A673 (cell line): ENCODE measurements around the gene CLTCL1. TPM values are rescaled to one million over a fixed set of nuclear protein-coding genes. Genes with fewer than 3 reads are reported as not detected.

ENCODE experiments used
- BruUV-seq: library from RNA; stranded (reverse); fragments of 400-500 nt; replicated peaks from 2 replicates; lab custom pipeline; 2021; lab: Mats Ljungman, UMichigan
- CTCF ChIA-PET: fragments of 300-600 bp; sonication (Branson Sonifier 250); formaldehyde crosslinking; loops from one replicate; lab custom pipeline; 2022; ENCODE audit warnings: antibody characterized with exemption; lab: Charles Lee
- POLR2A ChIA-PET: fragments of 300-600 bp; sonication (Branson Sonifier 250); formaldehyde crosslinking; loops from one replicate; lab custom pipeline; 2022; ENCODE audit warnings: antibody characterized with exemption; ENCODE audit not compliant: low non-redundant PET; lab: Charles Lee
- DNase-seq: peaks from one replicate; pipeline ENCODE4 v3.0.0-alpha.2; 2015; ENCODE audit warnings: low spot score
- H3K27ac ChIP-seq: fragments of 200-600 bp; sonication (generic); 2 replicates; pipeline ENCODE4 v1.5.1; 2016; ENCODE audit warnings: mixed run types, low read depth, mild to moderate bottlenecking, mixed read lengths, antibody characterized with exemption, low read length; ENCODE audit not compliant: poor library complexity, severe bottlenecking
- H3K27me3 ChIP-seq: fragments of 200-600 bp; sonication (generic); replicated peaks from 2 replicates; pipeline ENCODE4 v1.6.1; 2017; ENCODE audit warnings: mixed run types, low read depth, mild to moderate bottlenecking, mixed read lengths, antibody characterized with exemption, low read length; ENCODE audit not compliant: insufficient read depth, poor library complexity
- H3K36me3 ChIP-seq: fragments of 200-600 bp; sonication (generic); 2 replicates; pipeline ENCODE4 v1.6.1; 2016; ENCODE audit warnings: mixed run types, mild to moderate bottlenecking, mixed read lengths, antibody characterized with exemption, low read length; ENCODE audit not compliant: insufficient read depth, poor library complexity, severe bottlenecking
- H3K4me1 ChIP-seq: fragments of 200-600 bp; sonication (generic); 2 replicates; pipeline ENCODE4 v1.6.1; 2017; ENCODE audit warnings: mixed run types, mild to moderate bottlenecking, mixed read lengths, antibody characterized with exemption, low read length; ENCODE audit not compliant: insufficient read depth, poor library complexity, severe bottlenecking
- H3K4me3 ChIP-seq: fragments of 200-600 bp; sonication (generic); 2 replicates; pipeline ENCODE4 v1.5.1; 2016; ENCODE audit warnings: low read depth, mixed run types, mild to moderate bottlenecking, mixed read lengths, low read length; ENCODE audit not compliant: poor library complexity, severe bottlenecking
- H3K9me3 ChIP-seq: fragments of 200-600 bp; sonication (generic); 2 replicates; pipeline ENCODE4 v1.6.1; 2016; ENCODE audit warnings: mixed run types, low read depth, mild to moderate bottlenecking, mixed read lengths, antibody characterized with exemption, low read length; ENCODE audit not compliant: poor library complexity, severe bottlenecking
- EZH2 ChIP-seq: fragments of 200-600 bp; sonication (generic); IDR thresholded peaks from 2 replicates; pipeline ENCODE4 v1.6.1; 2017; ENCODE audit warnings: borderline replicate concordance, low read depth, mild to moderate bottlenecking, mixed read lengths, antibody characterized with exemption, low read length; ENCODE audit not compliant: poor library complexity, severe bottlenecking
- intact Hi-C: fragments of 100-400 bp; cut with micrococcal nuclease; formaldehyde crosslinking; loops from one replicate; pipeline ENCODE4 v1.10.0; 2022; ENCODE audit not compliant: unreplicated experiment
- total RNA-seq: library from RNA; stranded (reverse); gene quantifications from 2 replicates; pipeline ENCODE4 v1.2.3, GENCODE V29; 2021
- TF ChIP-seq, protein P1 (sequence below): fragments of 300-800, 200-600 bp; sonication (generic); conservative IDR thresholded peaks from 2 replicates; pipeline ENCODE4 v1.5.1; 2017; ENCODE audit warnings: low read depth, mild to moderate bottlenecking, antibody characterized with exemption, low read length, moderate library complexity, mixed read lengths

CLTCL1 gene
- total RNA-seq, 1 experiment from 2014 or later = 7.5 TPM

DNA sequence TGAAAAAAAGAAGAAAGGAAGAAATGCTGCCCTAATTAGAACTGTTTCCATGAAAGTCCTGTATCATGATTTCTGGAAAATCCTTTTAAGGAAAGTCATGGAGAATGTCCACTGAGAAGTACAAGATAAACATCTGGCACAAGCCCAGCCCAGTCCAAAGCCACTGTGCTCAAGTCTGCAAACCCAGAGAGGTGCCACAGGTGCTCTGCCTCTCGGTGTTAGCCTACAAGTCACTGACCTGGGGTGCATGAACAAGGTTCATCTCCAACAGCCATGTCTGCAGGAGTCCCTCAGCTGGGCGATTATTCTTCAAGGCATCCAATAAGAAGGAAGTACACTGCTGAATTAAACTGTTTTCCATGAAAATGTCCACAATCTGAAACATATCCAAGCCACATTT, 61.9 kb downstream of the CLTCL1 start:
- POLR2A ChIA-PET = no interaction called here
- no TSS peak for BruUV-seq
- Histone ChIP-seq H3K4me3 (no peak overlapping the region), H3K9me3 (no peaks in the 10 kb centered on the region), H3K27me3 (no peaks in the 10 kb centered on the region), H3K4me1 (no peaks in the 10 kb centered on the region), H3K36me3 (no peaks in the 10 kb centered on the region), H3K27ac (no peak overlapping the region)
- intact Hi-C loops = no loop called here
- no peak for DNase-seq
- TF ChIP-seq, protein P1, sequence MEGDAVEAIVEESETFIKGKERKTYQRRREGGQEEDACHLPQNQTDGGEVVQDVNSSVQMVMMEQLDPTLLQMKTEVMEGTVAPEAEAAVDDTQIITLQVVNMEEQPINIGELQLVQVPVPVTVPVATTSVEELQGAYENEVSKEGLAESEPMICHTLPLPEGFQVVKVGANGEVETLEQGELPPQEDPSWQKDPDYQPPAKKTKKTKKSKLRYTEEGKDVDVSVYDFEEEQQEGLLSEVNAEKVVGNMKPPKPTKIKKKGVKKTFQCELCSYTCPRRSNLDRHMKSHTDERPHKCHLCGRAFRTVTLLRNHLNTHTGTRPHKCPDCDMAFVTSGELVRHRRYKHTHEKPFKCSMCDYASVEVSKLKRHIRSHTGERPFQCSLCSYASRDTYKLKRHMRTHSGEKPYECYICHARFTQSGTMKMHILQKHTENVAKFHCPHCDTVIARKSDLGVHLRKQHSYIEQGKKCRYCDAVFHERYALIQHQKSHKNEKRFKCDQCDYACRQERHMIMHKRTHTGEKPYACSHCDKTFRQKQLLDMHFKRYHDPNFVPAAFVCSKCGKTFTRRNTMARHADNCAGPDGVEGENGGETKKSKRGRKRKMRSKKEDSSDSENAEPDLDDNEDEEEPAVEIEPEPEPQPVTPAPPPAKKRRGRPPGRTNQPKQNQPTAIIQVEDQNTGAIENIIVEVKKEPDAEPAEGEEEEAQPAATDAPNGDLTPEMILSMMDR = no peak
- TF ChIP-seq EZH2 = no peak
- CTCF ChIA-PET = no interaction called here

DNA sequence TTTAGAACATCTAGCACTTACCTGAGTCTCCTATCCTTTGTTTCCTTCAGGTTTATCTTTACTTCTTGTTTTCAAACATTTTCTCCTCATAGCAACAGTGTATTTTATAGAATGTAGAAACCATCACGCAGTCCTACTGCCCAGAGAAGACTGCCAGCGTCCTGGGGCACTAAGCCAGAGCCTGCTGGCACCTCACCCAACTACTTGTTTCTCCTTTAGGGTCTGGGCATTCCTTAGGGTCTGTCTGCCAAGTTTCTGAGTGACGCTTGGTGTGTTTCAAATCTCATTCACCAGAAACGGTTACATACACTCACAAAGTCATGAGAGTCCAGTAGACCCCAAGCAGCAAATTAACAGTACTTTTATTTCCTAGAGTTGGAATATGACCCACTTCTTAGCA, 63.3 kb downstream of the CLTCL1 start:
- Histone ChIP-seq H3K9me3 (no peaks in the 10 kb centered on the region), H3K4me1 (no peaks in the 10 kb centered on the region), H3K27me3 (no peaks in the 10 kb centered on the region), H3K27ac (no peak overlapping the region), H3K36me3 (no peaks in the 10 kb centered on the region), H3K4me3 (no peak overlapping the region)
- DNase-seq = no peak
- intact Hi-C loops = no loop called here
- POLR2A ChIA-PET = no interaction called here
- no TSS peak for BruUV-seq
- no peak for TF ChIP-seq EZH2
- TF ChIP-seq, protein P1 = no peak
- CTCF ChIA-PET = no interaction called here

DNA sequence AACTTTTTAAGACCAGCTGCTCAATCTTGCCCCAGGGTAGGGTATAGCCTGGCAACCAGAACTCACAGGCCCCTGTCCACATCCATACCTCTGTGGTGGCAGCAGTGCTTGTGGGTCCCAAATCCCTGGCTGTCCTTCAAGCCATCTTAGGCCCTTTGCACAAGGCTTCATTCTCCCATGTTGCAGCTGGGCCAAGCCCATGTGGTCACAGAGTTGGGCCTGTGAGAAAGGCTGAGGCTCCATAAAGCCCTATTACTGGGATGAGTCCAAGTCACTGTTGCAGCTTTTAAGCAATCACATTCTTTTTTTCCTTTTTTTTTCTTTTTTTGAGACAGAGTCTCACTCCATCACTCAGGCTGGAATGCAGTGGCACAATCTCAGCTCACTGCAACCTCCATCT, 65.1 kb downstream of the CLTCL1 start:
- no TSS peak for BruUV-seq
- intact Hi-C loops = no loop called here
- POLR2A ChIA-PET = no interaction called here
- no peaks in the 10 kb centered on the region for H3K36me3 ChIP-seq
- no peaks in the 10 kb centered on the region for H3K9me3 ChIP-seq
- no peak for TF ChIP-seq EZH2
- TF ChIP-seq, protein P1 = no peak
- no peaks in the 10 kb centered on the region for H3K4me1 ChIP-seq
- H3K27ac ChIP-seq = no peak overlapping the region
- H3K4me3 ChIP-seq = no peak overlapping the region
- H3K27me3 ChIP-seq = no peaks in the 10 kb centered on the region
- CTCF ChIA-PET = no interaction called here
- DNase-seq = no peak
